SK-N-SH (cell line): ENCODE data around the gene CCRL2. TPM values are rescaled to one million over a fixed set of nuclear protein-coding genes. Genes with fewer than 3 reads are reported as not detected.

Experiments
- CTCF ChIA-PET: fragments of 300-600, 350-600 bp; formaldehyde crosslinking; extraction: SDS; loops from one replicate; lab custom pipeline; 2021; lab: Yijun Ruan, JAX
- POLR2A ChIA-PET: fragments of 350-600 bp; sonication (Branson Sonifier 250); formaldehyde crosslinking; extraction: SDS; loops from one replicate; lab custom pipeline; 2020; ENCODE audit warnings: antibody characterized with exemption, inconsistent platforms; lab: Yijun Ruan, JAX
- DNase-seq: peaks from one replicate; pipeline ENCODE4 v3.0.0; 2012
- H2AFZ ChIP-seq: fragments of 200-600 bp; sonication (generic); 2 replicates; pipeline ENCODE4 v1.8.1; 2016; ENCODE audit warnings: antibody characterized with exemption, mild to moderate bottlenecking, low read depth
- H3F3A ChIP-seq: fragments of 200-600 bp; sonication (generic); replicated peaks from 2 replicates; pipeline ENCODE3; 2016; ENCODE audit warnings: antibody characterized with exemption, mild to moderate bottlenecking; ENCODE audit not compliant: insufficient read depth
- H3K27ac ChIP-seq, 2 experiments: fragments of 200-500 bp in 1 of 2; fragments of 200-600 bp in 1 of 2; sonication (Bioruptor generic) in 1 of 2; sonication (generic), shearing (Covaris generic) in 1 of 2; 2 replicates each; pipeline versions ENCODE4 v1.5.1 to v1.6.1; 2014 to 2016; ENCODE audit warnings: low read depth in 2 of 2, inconsistent platforms in 1 of 2, low read length in 1 of 2, mild to moderate bottlenecking in 1 of 2, mixed read lengths in 1 of 2
- H3K27me3 ChIP-seq: fragments of 200-600 bp; sonication (generic), shearing (Covaris generic); 2 replicates; pipeline ENCODE4 v1.6.1; 2016; ENCODE audit warnings: mixed run types; ENCODE audit not compliant: insufficient read depth
- H3K36me3 ChIP-seq, 2 experiments: fragments of 200-500 bp in 1 of 2; fragments of 200-600 bp in 1 of 2; sonication (Bioruptor generic) in 1 of 2; sonication (generic) in 1 of 2; replicated peaks in 1 of 2; 2 replicates each; pipeline versions ENCODE3 to v1.5.1; 2014 to 2016; ENCODE audit warnings: low read length in 1 of 2, mild to moderate bottlenecking in 1 of 2; ENCODE audit not compliant: insufficient read depth in 2 of 2, control insufficient read depth in 1 of 2
- H3K4me1 ChIP-seq, 2 experiments: fragments of 200-500 bp in 1 of 2; fragments of 200-600 bp in 1 of 2; sonication (Bioruptor generic) in 1 of 2; sonication (generic), shearing (Covaris generic) in 1 of 2; 2 replicates each; pipeline versions ENCODE4 v1.5.1 to v1.6.1; 2014 to 2016; ENCODE audit warnings: low read depth in 1 of 2, low read length in 1 of 2, mixed run types in 1 of 2; ENCODE audit not compliant: insufficient read depth in 2 of 2, control insufficient read depth in 1 of 2
- H3K4me2 ChIP-seq: fragments of 200-600 bp; sonication (generic), shearing (Covaris generic); 2 replicates; pipeline ENCODE4 v1.6.1; 2017; ENCODE audit warnings: mixed run types
- H3K4me3 ChIP-seq, 2 experiments: fragments of 200-500 bp in 1 of 2; fragments of 200-600 bp in 1 of 2; sonication (Bioruptor generic) in 1 of 2; sonication (generic), shearing (Covaris generic) in 1 of 2; 2 replicates each; pipeline versions ENCODE4 v1.5.1 to v1.8.1; 2014 to 2016; ENCODE audit warnings: low read depth in 2 of 2, inconsistent platforms in 1 of 2, low read length in 1 of 2, mild to moderate bottlenecking in 1 of 2, mixed read lengths in 1 of 2, moderate library complexity in 1 of 2
- H3K79me2 ChIP-seq: fragments of 200-600 bp; sonication (generic); 2 replicates; pipeline ENCODE4 v1.8.1; 2017; ENCODE audit warnings: mild to moderate bottlenecking; ENCODE audit not compliant: insufficient read depth
- H3K9ac ChIP-seq: fragments of 200-600 bp; sonication (generic); 2 replicates; pipeline ENCODE4 v1.6.1; 2017; ENCODE audit warnings: mixed run types
- H3K9me2 ChIP-seq: fragments of 200-600 bp; sonication (generic); 2 replicates; pipeline ENCODE4 v1.6.1; 2017; ENCODE audit warnings: mixed run types
- H3K9me3 ChIP-seq: fragments of 200-600 bp; sonication (generic); 2 replicates; pipeline ENCODE4 v1.6.1; 2017; ENCODE audit warnings: mixed run types, mild to moderate bottlenecking, moderate library complexity
- H4K20me1 ChIP-seq: fragments of 200-600 bp; sonication (generic); 2 replicates; pipeline ENCODE4 v1.6.1; 2017; ENCODE audit warnings: mild to moderate bottlenecking, mixed run types; ENCODE audit not compliant: insufficient read depth
- POLR2AphosphoS5 ChIP-seq: IDR thresholded peaks from 2 replicates; pipeline ENCODE4 v1.6.1; 2012; ENCODE audit warnings: low read depth, low read length
- WGBS: methylation state at CpG from one replicate; pipeline ENCODE4 v1.1.6; 2017; ENCODE audit warnings: low lambda C conversion rate; 5-methylcytosine and 5-hydroxymethylcytosine counted together
- polyA plus RNA-seq, 3 experiments: library from polyadenylated mRNA; depleted of rRNA; stranded (reverse); fragments of >200 nt; gene quantifications; 2 replicates each; pipeline ENCODE4 v1.2.3, GENCODE V29; 2012
- TF ChIP-seq, protein P1 (sequence below): IDR thresholded peaks from 2 replicates; pipeline ENCODE4; 2012
- TF ChIP-seq, protein P2 (sequence below): IDR thresholded peaks from 2 replicates; pipeline ENCODE4 v1.6.1; 2012; ENCODE audit warnings: mild to moderate bottlenecking, low read depth, low read length, moderate library complexity
- TF ChIP-seq, protein P3 (sequence below): fragments of 200-600 bp; sonication (generic); IDR thresholded peaks from 2 replicates; pipeline ENCODE4 v1.6.1; 2017; ENCODE audit warnings: antibody characterized with exemption, mild to moderate bottlenecking, moderate library complexity
- TF ChIP-seq, protein P4 (sequence below): fragments of 150-350 bp; IDR thresholded peaks from 2 replicates; pipeline ENCODE4 v1.6.1; 2016; ENCODE audit warnings: mild to moderate bottlenecking, low read depth, low read length

The CCRL2 gene
- polyA plus RNA-seq, 1 of the 3 experiments (the other 2 are of a cell fraction): not detected

DNA sequence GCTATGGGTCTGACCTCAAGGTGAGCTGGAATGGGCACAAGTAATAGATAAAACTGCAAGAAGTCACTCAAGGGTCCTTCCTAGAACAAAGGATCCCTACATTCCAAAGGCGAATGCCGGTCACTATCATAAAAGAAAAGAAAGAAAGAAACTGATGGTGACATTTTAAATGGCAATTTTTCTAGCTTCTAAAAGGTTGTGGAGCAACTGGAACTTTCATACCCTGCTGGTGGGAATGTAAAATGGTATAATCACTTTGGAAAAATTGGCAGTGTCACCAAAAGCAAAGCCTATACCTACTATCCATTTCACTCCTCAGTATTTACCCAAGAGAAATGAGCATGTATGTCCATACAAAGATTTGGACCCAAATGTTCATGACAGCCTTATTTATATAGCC is 4.2 kb downstream of the CCRL2 start:
- CTCF ChIA-PET: interaction anchor here (1.3 kb wide), 1 partner anchor 31 kb away, joined by 5 read pairs; no protein-coding TSS in a partner anchor

More for the DNA sequence above, 4.2 kb downstream of the CCRL2 start:
- TF ChIP-seq, protein P1, sequence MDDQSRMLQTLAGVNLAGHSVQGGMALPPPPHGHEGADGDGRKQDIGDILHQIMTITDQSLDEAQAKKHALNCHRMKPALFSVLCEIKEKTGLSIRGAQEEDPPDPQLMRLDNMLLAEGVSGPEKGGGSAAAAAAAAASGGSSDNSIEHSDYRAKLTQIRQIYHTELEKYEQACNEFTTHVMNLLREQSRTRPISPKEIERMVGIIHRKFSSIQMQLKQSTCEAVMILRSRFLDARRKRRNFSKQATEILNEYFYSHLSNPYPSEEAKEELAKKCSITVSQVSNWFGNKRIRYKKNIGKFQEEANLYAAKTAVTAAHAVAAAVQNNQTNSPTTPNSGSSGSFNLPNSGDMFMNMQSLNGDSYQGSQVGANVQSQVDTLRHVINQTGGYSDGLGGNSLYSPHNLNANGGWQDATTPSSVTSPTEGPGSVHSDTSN: no peak
- TF ChIP-seq, protein P2, sequence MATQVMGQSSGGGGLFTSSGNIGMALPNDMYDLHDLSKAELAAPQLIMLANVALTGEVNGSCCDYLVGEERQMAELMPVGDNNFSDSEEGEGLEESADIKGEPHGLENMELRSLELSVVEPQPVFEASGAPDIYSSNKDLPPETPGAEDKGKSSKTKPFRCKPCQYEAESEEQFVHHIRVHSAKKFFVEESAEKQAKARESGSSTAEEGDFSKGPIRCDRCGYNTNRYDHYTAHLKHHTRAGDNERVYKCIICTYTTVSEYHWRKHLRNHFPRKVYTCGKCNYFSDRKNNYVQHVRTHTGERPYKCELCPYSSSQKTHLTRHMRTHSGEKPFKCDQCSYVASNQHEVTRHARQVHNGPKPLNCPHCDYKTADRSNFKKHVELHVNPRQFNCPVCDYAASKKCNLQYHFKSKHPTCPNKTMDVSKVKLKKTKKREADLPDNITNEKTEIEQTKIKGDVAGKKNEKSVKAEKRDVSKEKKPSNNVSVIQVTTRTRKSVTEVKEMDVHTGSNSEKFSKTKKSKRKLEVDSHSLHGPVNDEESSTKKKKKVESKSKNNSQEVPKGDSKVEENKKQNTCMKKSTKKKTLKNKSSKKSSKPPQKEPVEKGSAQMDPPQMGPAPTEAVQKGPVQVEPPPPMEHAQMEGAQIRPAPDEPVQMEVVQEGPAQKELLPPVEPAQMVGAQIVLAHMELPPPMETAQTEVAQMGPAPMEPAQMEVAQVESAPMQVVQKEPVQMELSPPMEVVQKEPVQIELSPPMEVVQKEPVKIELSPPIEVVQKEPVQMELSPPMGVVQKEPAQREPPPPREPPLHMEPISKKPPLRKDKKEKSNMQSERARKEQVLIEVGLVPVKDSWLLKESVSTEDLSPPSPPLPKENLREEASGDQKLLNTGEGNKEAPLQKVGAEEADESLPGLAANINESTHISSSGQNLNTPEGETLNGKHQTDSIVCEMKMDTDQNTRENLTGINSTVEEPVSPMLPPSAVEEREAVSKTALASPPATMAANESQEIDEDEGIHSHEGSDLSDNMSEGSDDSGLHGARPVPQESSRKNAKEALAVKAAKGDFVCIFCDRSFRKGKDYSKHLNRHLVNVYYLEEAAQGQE: no peak
- TF ChIP-seq, protein P3, sequence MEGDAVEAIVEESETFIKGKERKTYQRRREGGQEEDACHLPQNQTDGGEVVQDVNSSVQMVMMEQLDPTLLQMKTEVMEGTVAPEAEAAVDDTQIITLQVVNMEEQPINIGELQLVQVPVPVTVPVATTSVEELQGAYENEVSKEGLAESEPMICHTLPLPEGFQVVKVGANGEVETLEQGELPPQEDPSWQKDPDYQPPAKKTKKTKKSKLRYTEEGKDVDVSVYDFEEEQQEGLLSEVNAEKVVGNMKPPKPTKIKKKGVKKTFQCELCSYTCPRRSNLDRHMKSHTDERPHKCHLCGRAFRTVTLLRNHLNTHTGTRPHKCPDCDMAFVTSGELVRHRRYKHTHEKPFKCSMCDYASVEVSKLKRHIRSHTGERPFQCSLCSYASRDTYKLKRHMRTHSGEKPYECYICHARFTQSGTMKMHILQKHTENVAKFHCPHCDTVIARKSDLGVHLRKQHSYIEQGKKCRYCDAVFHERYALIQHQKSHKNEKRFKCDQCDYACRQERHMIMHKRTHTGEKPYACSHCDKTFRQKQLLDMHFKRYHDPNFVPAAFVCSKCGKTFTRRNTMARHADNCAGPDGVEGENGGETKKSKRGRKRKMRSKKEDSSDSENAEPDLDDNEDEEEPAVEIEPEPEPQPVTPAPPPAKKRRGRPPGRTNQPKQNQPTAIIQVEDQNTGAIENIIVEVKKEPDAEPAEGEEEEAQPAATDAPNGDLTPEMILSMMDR: peak; percentile 9; the same call in 1 of the 2 replicates
- TF ChIP-seq, protein P4, sequence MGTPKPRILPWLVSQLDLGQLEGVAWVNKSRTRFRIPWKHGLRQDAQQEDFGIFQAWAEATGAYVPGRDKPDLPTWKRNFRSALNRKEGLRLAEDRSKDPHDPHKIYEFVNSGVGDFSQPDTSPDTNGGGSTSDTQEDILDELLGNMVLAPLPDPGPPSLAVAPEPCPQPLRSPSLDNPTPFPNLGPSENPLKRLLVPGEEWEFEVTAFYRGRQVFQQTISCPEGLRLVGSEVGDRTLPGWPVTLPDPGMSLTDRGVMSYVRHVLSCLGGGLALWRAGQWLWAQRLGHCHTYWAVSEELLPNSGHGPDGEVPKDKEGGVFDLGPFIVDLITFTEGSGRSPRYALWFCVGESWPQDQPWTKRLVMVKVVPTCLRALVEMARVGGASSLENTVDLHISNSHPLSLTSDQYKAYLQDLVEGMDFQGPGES: no peak
- no peak for TF ChIP-seq POLR2AphosphoS5
- no peaks in the 10 kb centered on the region for H4K20me1 ChIP-seq
- no peaks in the 10 kb centered on the region for H3F3A ChIP-seq
- no peaks in the 10 kb centered on the region for H3K9me3 ChIP-seq
- no peaks in the 10 kb centered on the region for H3K79me2 ChIP-seq
- no peak overlapping the region for H2AFZ ChIP-seq
- no peaks in the 10 kb centered on the region; the same call in 1 of the 2 replicates for H3K27me3 ChIP-seq
- H3K4me1 ChIP-seq: peaks cover 0 to 4% of the 10 kb centered on the region in 2 experiments; a peak in 1 of 4 replicates
- H3K36me3 ChIP-seq: no peaks in the 10 kb centered on the region
- H3K9ac ChIP-seq: no peak overlapping the region
- H3K4me2 ChIP-seq: no peak overlapping the region
- no peak overlapping the region for H3K4me3 ChIP-seq
- no peak overlapping the region for H3K27ac ChIP-seq
- 87% methylated on average over 2 of the region's 2 CpGs for WGBS
- H3K9me2 ChIP-seq: no peaks in the 10 kb centered on the region
- POLR2A ChIA-PET: no interaction called here
- no peak for DNase-seq
